HCT116 (cell line): ENCODE results near the gene KCNK13. TPM values are rescaled to one million over a fixed set of nuclear protein-coding genes. Genes with fewer than 3 reads are reported as not detected.

ENCODE experiments used
- ATAC-seq: fragments of 200-7000 bp; cut with Tn5 transposase; 2 replicates; pipeline ENCODE4 v1.9.1; 2020; ENCODE audit warnings: mild to moderate bottlenecking, moderate library complexity
- BruUV-seq: library from RNA; stranded (reverse); fragments of 400-500 nt; replicated peaks from 2 replicates; lab custom pipeline; 2021; lab: Mats Ljungman, UMichigan
- CTCF ChIA-PET: fragments of 300-600 bp; sonication (Branson Sonifier 250); formaldehyde crosslinking; loops from one replicate; lab custom pipeline; 2021; ENCODE audit warnings: antibody characterized with exemption; lab: Charles Lee
- POLR2A ChIA-PET: fragments of 300-600, 350-600 bp; sonication (Branson Sonifier 250); formaldehyde crosslinking; loops from one replicate; lab custom pipeline; 2021; ENCODE audit warnings: antibody characterized with exemption; lab: Charles Lee
- RAD21 ChIA-PET, 2 experiments: fragments of 300-600 bp; sonication (Branson Sonifier 250); formaldehyde crosslinking; loops; one replicate each; lab custom pipeline; 2023; ENCODE audit warnings: low total read pairs in 2 of 2; ENCODE audit not compliant: uncharacterized antibody in 2 of 2, unreplicated experiment in 2 of 2, low non-redundant PET in 1 of 2; lab: Charles Lee
- DNase-seq: peaks from one replicate; pipeline ENCODE4 v3.0.0-alpha.2; 2010; ENCODE audit warnings: low read depth, low spot score
- H2AFZ ChIP-seq: fragments of 200-600 bp; shearing (Covaris generic), sonication (generic); 2 replicates; pipeline ENCODE4 v1.6.1; 2017; ENCODE audit warnings: low read depth, mixed run types, mixed read lengths, antibody characterized with exemption, low read length; ENCODE audit not compliant: poor library complexity, severe bottlenecking
- H3K27ac ChIP-seq: 2 replicates; pipeline ENCODE4 v1.5.1; 2012; ENCODE audit warnings: low read depth, low read length
- H3K27me3 ChIP-seq: fragments of 200-600 bp; sonication (generic); 2 replicates; pipeline ENCODE4 v1.6.1; 2016; ENCODE audit warnings: mixed run types, low read length, mixed read lengths; ENCODE audit not compliant: insufficient read depth
- H3K36me3 ChIP-seq, 2 experiments: fragments of 200-500 bp in 1 of 2; fragments of 200-600 bp in 1 of 2; sonication (Bioruptor generic) in 1 of 2; sonication (generic) in 1 of 2; 2 replicates each; pipeline versions ENCODE4 v1.5.1 to v1.6.1; 2014 to 2016; ENCODE audit warnings: low read length in 2 of 2, inconsistent platforms in 1 of 2, mixed read lengths in 1 of 2, mixed run types in 1 of 2; ENCODE audit not compliant: insufficient read depth in 2 of 2, control insufficient read depth in 1 of 2
- H3K4me1 ChIP-seq, 2 experiments: fragments of 200-600 bp in 1 of 2; sonication (generic) in 1 of 2; 2 replicates each; pipeline versions ENCODE4 v1.5.1 to v1.6.1; 2012 to 2017; ENCODE audit warnings: low read length in 2 of 2, inconsistent platforms in 1 of 2, mild to moderate bottlenecking in 1 of 2, mixed read lengths in 1 of 2, mixed run types in 1 of 2, moderate library complexity in 1 of 2; ENCODE audit not compliant: insufficient read depth in 2 of 2, control insufficient read depth in 1 of 2
- H3K4me2 ChIP-seq: fragments of 200-600 bp; sonication (generic); 2 replicates; pipeline ENCODE4 v1.6.1; 2017; ENCODE audit warnings: mixed run types, low read length, mixed read lengths
- H3K4me3 ChIP-seq, 2 experiments: fragments of 200-600 bp in 1 of 2; sonication (generic) in 1 of 2; replicated peaks in 1 of 2; 2 replicates each; pipeline ENCODE4 v1.5.1; 2011 to 2016; ENCODE audit warnings: low read length in 2 of 2, control low read depth in 1 of 2, low read depth in 1 of 2, mild to moderate bottlenecking in 1 of 2, mixed read lengths in 1 of 2, mixed run types in 1 of 2
- H3K79me2 ChIP-seq: fragments of 200-600 bp; sonication (generic); 2 replicates; pipeline ENCODE4 v1.6.1; 2017; ENCODE audit warnings: mild to moderate bottlenecking, mixed run types, low read length, moderate library complexity, mixed read lengths; ENCODE audit not compliant: insufficient read depth
- H3K9ac ChIP-seq: fragments of 200-600 bp; sonication (generic); 2 replicates; pipeline ENCODE4 v1.6.1; 2016; ENCODE audit warnings: low read length, mixed read lengths
- H3K9me2 ChIP-seq: fragments of 200-600 bp; sonication (generic), shearing (Covaris generic); 2 replicates; pipeline ENCODE4 v1.6.1; 2017; ENCODE audit warnings: mixed run types, mild to moderate bottlenecking, moderate library complexity; ENCODE audit not compliant: insufficient read depth
- H3K9me3 ChIP-seq, 2 experiments: fragments of 200-500 bp in 1 of 2; fragments of 200-600 bp in 1 of 2; sonication (Bioruptor generic) in 1 of 2; sonication (generic) in 1 of 2; 2 replicates each; pipeline ENCODE4 v1.6.1; 2014 to 2017; ENCODE audit warnings: low read length in 2 of 2, mixed read lengths in 2 of 2, inconsistent platforms in 1 of 2, low read depth in 1 of 2, mild to moderate bottlenecking in 1 of 2, mixed run types in 1 of 2, moderate library complexity in 1 of 2; ENCODE audit not compliant: control insufficient read depth in 1 of 2, insufficient read depth in 1 of 2
- H4K20me1 ChIP-seq: fragments of 200-600 bp; sonication (generic), shearing (Covaris generic); 2 replicates; pipeline ENCODE4 v1.6.1; 2017; ENCODE audit warnings: mixed run types, mild to moderate bottlenecking, moderate library complexity; ENCODE audit not compliant: insufficient read depth
- CBX3 ChIP-seq: IDR thresholded peaks from 2 replicates; pipeline ENCODE4 v1.6.1; 2012; ENCODE audit warnings: low read depth
- CEBPB ChIP-seq: IDR thresholded peaks from 2 replicates; pipeline ENCODE4 v1.6.1; 2012; ENCODE audit warnings: low read depth
- CTCF ChIP-seq, 3 experiments: fragments of 200-600 bp in 1 of 3; sonication (generic) in 1 of 3; IDR thresholded peaks in 2 of 3; conservative IDR thresholded peaks in 1 of 3; 2 replicates each; pipeline ENCODE4 v1.5.1; 2012 to 2017; ENCODE audit warnings: low read depth in 2 of 3, low read length in 2 of 3, antibody characterized with exemption in 1 of 3, borderline replicate concordance in 1 of 3, control low read depth in 1 of 3, mild to moderate bottlenecking in 1 of 3, mixed read lengths in 1 of 3, mixed run types in 1 of 3, moderate library complexity in 1 of 3; ENCODE audit not compliant: insufficient read depth in 1 of 3
- EGR1 ChIP-seq: IDR thresholded peaks from 2 replicates; pipeline ENCODE4 v1.6.1; 2012; ENCODE audit warnings: low read depth
- EZH2 ChIP-seq: fragments of 200-600 bp; sonication (generic); IDR thresholded peaks from 2 replicates; pipeline ENCODE4 v1.6.1; 2017; ENCODE audit warnings: antibody characterized with exemption, mixed run types
- EZH2phosphoT487 ChIP-seq: fragments of 200-600 bp; IDR thresholded peaks from 2 replicates; pipeline ENCODE4 v1.6.1; 2018; ENCODE audit warnings: antibody characterized with exemption, borderline replicate concordance
- FOSL1 ChIP-seq: IDR thresholded peaks from 2 replicates; pipeline ENCODE4 v1.6.1; 2012; ENCODE audit warnings: low read depth
- JUND ChIP-seq: IDR thresholded peaks from 2 replicates; pipeline ENCODE4 v1.6.1; 2012
- POLR2AphosphoS5 ChIP-seq: IDR thresholded peaks from 2 replicates; pipeline ENCODE4 v1.6.1; 2011; ENCODE audit warnings: mild to moderate bottlenecking, low read depth, low read length, moderate library complexity
- SP1 ChIP-seq: IDR thresholded peaks from 2 replicates; pipeline ENCODE4 v1.6.1; 2012; ENCODE audit warnings: low read depth
- YY1 ChIP-seq: IDR thresholded peaks from 2 replicates; pipeline ENCODE4 v1.6.1; 2011; ENCODE audit warnings: low read length, low read depth, moderate library complexity, mild to moderate bottlenecking; ENCODE audit not compliant: insufficient replicate concordance; ENCODE audit errors: extremely low read depth
- ZBTB33 ChIP-seq: IDR thresholded peaks from 2 replicates; pipeline ENCODE4 v1.6.1; 2011; ENCODE audit warnings: mild to moderate bottlenecking, low read length, moderate library complexity; ENCODE audit not compliant: insufficient replicate concordance; ENCODE audit errors: extremely low read depth
- ZFX ChIP-seq: fragments of 450-650 bp; IDR thresholded peaks from 2 replicates; pipeline ENCODE4 v1.6.1; 2017
- intact Hi-C: fragments of 100-400 bp; cut with micrococcal nuclease; formaldehyde crosslinking; loops from 2 replicates; pipeline ENCODE4 v1.10.0; 2022
- total RNA-seq: library from RNA; stranded (reverse); gene quantifications from one replicate; pipeline ENCODE4 v1.2.1, GENCODE V29; 2021; ENCODE audit not compliant: unreplicated experiment

Gene KCNK13
- total RNA-seq, 1 experiment from 2014 or later, result 2.2 TPM

- no peak overlapping the region for H2AFZ ChIP-seq
- intact Hi-C loops, result no loop called here
- no peaks in the 10 kb centered on the region for H3K79me2 ChIP-seq
- H3K9ac ChIP-seq, result no peak overlapping the region
- ATAC-seq (no peak), DNase-seq (no peak)
- H4K20me1 ChIP-seq, result no peaks in the 10 kb centered on the region
- no peaks in the 10 kb centered on the region for H3K9me2 ChIP-seq
- no peak overlapping the region for H3K27ac ChIP-seq
- no peak overlapping the region for H3K4me2 ChIP-seq
- no peaks in the 10 kb centered on the region for H3K4me1 ChIP-seq
- no peak for TF ChIP-seq CBX3
- no peak for TF ChIP-seq FOSL1
- TF ChIP-seq ZBTB33, result no peak
- TF ChIP-seq CEBPB, result no peak
- TF ChIP-seq EZH2, result no peak
- TF ChIP-seq YY1, result no peak
- no peak for TF ChIP-seq POLR2AphosphoS5
- no peak for TF ChIP-seq EZH2phosphoT487
- no peak for TF ChIP-seq SP1
- TF ChIP-seq CTCF (IDR thresholded peaks at IDR 0.05 in 2 of 3, conservative IDR thresholded peaks at IDR 0.05 in 1 of 3; ENCODE audit: borderline replicate concordance in 1 of 3, insufficient read depth in 1 of 3, low read depth in 2 of 3, low read length in 2 of 3), result no peak
- no peak for TF ChIP-seq EGR1
- TF ChIP-seq JUND, result no peak
- no peak for TF ChIP-seq ZFX
- H3K9me3 ChIP-seq, result no peaks in the 10 kb centered on the region
- H3K27me3 ChIP-seq, result no peaks in the 10 kb centered on the region
- no peaks in the 10 kb centered on the region for H3K36me3 ChIP-seq
- BruUV-seq, result no TSS peak
- ChIA-PET POLR2A (no interaction called here), RAD21 (no interaction called here), CTCF (no interaction called here)
- H3K4me3 ChIP-seq, result no peak overlapping the region
Observed at GRCh38 chr14:90179809-90180779, 118.3 kb downstream of the KCNK13 start.
